ENCODE measurements around the gene KIDINS220.

The KIDINS220 gene

DNA sequence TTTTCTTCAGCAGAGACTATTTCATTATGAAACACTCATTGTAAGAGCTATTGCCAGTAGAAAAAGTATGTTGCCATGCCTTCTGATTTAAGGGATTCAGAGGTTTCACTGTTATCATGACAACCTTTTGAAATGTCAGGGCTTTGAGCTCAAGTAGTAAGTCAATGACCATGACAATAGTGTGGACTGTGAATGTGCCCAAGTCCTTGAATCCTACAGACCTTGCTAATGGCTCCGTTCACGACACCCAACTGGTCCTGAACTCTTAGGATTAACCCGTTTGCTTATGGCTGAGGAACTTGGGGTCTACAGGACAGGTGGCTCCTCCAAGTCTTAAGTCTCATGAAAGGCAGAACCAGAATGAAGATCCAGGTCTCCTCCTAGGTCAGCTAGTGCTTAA lies 17.6 kb upstream of the KIDINS220 start:
- no peak for DNase-seq (ENCODE audit: low read depth)
- TF ChIP-seq, protein P1, sequence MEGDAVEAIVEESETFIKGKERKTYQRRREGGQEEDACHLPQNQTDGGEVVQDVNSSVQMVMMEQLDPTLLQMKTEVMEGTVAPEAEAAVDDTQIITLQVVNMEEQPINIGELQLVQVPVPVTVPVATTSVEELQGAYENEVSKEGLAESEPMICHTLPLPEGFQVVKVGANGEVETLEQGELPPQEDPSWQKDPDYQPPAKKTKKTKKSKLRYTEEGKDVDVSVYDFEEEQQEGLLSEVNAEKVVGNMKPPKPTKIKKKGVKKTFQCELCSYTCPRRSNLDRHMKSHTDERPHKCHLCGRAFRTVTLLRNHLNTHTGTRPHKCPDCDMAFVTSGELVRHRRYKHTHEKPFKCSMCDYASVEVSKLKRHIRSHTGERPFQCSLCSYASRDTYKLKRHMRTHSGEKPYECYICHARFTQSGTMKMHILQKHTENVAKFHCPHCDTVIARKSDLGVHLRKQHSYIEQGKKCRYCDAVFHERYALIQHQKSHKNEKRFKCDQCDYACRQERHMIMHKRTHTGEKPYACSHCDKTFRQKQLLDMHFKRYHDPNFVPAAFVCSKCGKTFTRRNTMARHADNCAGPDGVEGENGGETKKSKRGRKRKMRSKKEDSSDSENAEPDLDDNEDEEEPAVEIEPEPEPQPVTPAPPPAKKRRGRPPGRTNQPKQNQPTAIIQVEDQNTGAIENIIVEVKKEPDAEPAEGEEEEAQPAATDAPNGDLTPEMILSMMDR (IDR thresholded peaks at IDR 0.05; ENCODE audit: low read depth, low read length, missing control alignments), result no peak
- no peak overlapping the region for H3K4me3 ChIP-seq (ENCODE audit: low read depth, low read length)

DNA sequence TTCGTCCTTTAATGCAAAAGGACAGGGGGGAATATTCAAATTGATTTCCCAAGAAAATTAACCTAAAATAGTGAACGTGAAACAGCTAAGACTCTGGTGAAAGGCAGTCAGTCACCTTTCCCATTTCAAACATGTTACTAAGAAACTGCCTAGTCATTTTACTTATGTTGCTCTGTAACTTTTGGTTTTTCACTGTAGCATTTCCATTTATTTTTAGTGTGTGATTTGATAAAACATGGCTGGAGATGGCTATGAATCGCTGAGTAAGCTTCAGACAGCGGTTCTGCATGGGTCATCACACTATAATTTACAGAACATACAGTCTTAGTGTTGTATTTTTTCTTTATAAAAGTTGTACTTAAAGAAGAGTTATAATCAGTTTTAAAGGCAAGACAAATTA lies 16.0 kb upstream of the KIDINS220 start:
- no peak for DNase-seq (ENCODE audit: low read depth)
- H3K4me3 ChIP-seq (ENCODE audit: low read depth, low read length), result no peak overlapping the region
- TF ChIP-seq, protein P1 (IDR thresholded peaks at IDR 0.05; ENCODE audit: low read depth, low read length, missing control alignments), result no peak

DNA sequence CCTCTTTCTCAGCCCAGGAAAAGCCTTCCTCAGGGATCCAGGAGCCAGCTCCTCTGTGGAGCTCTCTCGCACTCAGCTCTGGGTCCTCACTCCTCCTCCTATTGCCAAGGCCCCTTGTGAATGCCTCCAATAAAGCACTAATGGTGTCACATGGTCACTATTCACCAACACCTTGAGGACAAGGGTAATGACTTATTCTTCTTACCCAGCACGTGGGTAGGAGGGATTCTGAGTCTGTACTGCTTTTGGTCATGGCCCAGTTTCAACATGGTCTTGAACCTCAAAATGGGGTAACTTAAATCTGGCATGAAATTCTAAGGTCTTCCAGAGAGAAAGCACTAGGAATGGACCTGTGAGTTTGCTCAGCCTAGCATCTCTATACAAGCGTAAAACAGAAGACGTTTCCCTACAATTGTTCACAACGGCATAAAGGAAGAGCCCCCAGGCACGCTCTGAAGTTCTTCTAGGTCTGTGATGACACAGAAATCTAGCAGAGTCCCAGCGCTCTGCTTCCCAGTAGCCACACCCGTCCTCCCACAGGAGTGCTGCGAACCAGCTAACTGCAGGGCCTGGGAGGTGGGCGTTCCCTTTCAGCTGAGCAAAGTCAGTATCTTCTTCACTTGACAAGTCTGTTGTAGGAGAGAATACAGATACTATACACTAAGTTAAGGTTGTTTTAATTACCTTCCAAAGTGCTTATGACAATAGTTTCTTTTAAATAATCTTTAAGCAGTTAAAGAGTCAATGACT lies 14.6 kb upstream of the KIDINS220 start:
- no peak for DNase-seq (ENCODE audit: low read depth)
- TF ChIP-seq, protein P1 (IDR thresholded peaks at IDR 0.05; ENCODE audit: low read depth, low read length, missing control alignments), result no peak
- no peak overlapping the region for H3K4me3 ChIP-seq (ENCODE audit: low read depth, low read length)

DNA sequence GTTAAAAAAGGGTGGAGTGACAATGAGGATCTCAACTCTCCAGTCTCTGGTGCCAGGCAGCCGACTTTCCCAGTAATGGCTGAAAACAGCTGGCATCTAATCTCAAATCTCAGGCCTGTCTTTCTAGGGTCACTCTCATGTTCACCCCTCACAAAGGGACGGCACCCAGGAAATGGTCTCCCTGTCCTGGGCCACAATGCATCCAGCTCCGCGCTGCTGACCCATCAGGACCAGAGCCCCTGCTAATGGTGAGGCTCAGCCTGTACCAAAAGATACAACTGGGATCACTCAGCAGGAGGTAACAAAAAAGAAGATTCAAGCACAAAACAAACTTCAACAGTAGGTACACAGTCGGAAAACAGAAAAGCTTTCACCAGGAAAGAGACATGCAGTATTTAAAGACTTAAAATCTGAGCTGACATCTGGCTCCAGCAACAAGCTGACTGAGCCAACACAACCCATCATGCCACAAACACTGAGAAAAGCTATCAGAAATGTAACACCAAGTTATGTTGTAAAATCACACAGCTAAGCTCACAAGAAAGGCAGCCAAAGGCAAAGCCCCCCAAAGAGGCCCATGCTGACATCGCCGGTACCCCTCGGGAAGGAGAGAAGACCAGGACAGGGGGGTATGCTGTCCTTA lies 13.6 kb upstream of the KIDINS220 start:
- DNase-seq (ENCODE audit: low read depth), result no peak
- no peak overlapping the region for H3K4me3 ChIP-seq (ENCODE audit: low read depth, low read length)
- TF ChIP-seq, protein P1 (IDR thresholded peaks at IDR 0.05; ENCODE audit: low read depth, low read length, missing control alignments), result no peak

DNA sequence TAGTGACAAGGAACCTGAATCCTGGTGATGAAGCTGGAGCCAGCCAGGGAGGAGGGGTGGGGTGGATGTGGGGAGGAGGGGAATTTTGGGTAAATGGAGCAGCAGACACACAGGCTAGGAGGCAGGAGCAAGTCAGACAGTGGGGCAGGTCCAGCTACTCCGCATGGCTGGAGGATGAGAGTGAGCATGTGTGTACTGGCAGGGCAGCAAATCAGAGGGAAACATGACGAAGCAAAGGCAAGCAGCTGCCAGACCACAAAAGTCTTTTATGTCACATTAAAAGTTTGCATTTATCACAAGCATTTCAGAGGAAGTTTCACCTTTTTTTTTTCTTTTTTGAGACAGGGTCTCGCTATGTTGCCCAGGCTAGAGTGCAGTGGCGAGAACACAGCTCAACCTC lies 11.9 kb upstream of the KIDINS220 start:
- DNase-seq (ENCODE audit: low read depth), result no peak

DNA sequence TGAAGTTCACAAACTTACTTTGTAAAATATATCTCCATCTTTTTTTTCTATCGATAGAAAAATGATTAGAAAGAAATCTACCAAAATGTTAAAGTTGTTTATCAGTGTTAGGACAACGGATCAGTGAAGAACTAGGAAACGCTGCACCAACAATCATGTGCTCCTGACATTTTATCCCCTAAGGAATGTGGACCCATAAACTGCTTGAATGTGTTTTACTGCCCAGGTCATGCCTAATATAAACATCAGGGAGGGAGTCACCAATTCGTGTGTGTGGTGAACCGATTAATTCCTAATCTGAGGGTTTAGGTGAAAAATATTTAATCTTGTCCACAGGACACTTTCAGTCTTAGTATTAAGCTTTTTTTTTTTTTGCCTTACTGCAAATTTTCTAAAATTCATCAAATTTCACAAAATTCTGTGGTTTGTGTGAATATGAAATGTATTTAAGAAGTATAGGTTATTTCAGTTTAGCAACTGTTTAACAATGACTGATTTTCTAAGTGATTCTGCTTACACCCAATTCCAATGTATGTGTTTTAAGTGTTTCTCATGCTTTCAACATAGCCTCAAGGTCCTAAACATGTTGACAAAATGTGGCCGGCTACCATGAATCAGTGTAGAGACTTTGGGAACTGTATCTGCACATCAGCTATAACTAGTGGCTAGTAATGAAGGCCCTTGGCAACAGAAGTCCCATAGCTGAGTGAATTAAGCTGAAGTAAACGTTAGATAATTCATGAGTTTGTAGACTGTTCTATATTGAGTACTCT lies 11.1 kb upstream of the KIDINS220 start:
- TF ChIP-seq, protein P1 (IDR thresholded peaks at IDR 0.05; ENCODE audit: low read depth, low read length, missing control alignments), result no peak
- no peak for DNase-seq (ENCODE audit: low read depth)
- H3K4me3 ChIP-seq (ENCODE audit: low read depth, low read length), result no peak overlapping the region

More for the DNA sequence above, 11.9 kb upstream of the KIDINS220 start:
- TF ChIP-seq, protein P1 (IDR thresholded peaks at IDR 0.05; ENCODE audit: low read depth, low read length, missing control alignments), result no peak
- H3K4me3 ChIP-seq (ENCODE audit: low read depth, low read length), result no peak overlapping the region
